ENCODE results near the gene MATN1.

The MATN1 gene

DNA sequence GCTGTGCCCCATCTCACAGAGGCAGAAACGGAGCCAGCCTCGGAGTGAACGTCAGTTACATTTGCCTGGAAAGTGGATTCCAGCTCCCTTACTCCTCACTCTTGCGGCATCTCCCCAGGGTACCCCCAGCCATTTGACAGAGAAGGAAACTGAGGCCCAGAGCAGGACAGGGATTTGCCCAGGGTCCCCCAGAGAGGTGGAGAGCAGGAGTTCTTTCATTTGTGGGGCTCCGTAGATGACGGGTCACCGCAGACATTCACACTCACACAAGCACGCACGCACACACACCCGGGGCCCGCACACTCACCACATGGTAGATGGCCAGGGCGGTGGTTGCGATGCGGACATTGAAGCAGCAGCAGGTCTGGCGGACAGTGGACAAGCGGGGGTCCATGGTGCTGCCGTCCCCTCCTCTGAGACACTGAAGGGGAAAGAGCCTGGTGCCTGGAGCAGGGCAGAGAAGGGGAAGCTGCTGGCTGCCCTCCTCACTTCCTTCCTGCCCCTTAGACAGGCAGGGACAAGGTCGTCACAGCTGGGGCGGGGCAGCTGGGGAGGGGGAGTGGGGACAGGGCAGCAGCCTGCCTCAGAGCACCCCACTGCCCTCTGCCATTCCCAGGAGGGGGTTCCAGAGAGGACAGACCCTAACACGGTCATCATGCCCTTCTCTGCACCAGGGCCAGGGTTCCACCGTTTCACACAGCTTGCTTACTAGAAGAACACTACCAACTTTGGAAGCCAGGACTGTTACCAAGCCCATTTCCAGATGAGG, 34.2 kb upstream of the MATN1 start, which contains the start of gene LAPTM5:
Gene LAPTM5 (minus strand): TSS at position 423 of the 769 bp plus-strand sequence. CDS start 29 bp downstream, at position 394.
- DNase-seq: no peak

DNA sequence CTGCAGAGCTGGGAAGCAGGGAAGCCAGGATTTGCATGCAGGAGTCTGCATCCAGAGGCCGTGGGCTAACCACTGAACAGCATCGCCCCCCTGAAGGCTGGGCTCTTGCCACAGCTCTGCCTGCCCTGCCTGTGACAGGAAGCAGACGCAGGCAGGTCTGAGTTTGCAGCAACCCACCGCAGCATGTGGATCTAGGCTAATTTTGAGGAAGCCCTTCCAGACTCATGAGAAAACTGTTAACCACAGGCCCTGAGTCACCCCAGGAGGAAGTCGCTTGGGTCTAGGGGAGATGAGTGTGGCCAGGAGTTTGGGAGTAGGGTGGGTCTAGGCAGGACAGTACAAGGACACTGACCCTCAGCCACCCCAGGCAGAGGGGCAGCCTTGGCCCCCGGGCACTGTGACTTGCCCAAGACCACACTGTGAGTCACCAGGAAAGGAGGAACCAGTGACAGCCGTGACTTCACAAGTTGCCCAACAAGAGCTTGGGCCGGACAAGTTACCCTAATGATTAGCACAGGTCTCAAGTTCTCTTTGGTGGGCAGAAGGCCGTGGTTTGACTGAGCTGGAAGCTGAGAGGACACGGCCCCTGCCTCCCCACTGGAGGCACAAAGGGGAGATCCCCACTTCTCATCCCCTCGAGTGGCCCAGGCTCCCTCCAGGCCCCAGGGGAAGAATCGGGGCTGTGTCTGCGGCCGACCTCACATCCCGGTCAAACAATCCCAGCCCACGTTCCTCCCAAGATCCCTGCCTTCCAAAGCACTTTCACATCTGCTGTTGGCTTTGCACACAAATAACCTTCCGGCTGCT, 33.4 kb upstream of the MATN1 start:
- DNase-seq: no peak

GRCh38 chr1:30756206-30756544, 32.8 kb upstream of the MATN1 start:
- no peak for DNase-seq

DNA sequence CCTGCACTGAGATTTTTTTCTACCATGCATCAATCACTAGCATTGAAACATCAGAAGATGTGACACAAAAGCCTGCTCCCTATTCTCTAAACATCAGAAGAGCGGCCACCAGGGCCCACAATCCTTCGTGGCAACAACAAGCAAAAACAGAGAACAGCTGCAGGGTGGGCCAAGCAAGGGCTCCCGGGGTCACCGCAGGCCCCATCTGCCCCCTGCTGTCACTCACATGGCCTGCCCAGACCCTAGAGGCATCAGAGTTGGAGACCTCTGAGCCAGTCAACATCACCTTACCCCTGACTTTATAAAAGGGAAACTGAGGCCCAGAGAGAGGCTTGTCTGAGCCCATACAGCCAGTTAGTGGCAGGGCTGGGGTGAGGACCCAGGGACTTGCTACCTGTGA, 32.4 kb upstream of the MATN1 start:
- DNase-seq: no peak

DNA sequence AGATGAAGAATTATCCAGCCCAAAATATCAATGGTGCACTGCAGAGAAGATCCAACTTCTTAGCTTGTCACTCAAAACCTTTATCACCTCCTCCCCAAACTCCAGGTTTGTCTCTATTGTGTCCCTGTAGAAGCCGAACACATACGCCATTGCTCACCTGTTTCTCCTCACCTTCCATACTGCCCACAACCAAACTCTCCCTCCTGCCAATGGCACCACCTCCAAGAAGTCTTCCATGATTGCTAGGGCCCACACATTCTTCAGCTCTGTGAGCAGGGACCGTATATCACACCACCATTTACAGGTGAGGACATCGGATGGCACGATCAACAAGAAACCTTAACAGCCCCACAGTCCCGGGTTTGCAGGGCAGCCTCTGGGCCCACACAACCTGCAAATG, 31.9 kb upstream of the MATN1 start:
- DNase-seq: no peak

DNA sequence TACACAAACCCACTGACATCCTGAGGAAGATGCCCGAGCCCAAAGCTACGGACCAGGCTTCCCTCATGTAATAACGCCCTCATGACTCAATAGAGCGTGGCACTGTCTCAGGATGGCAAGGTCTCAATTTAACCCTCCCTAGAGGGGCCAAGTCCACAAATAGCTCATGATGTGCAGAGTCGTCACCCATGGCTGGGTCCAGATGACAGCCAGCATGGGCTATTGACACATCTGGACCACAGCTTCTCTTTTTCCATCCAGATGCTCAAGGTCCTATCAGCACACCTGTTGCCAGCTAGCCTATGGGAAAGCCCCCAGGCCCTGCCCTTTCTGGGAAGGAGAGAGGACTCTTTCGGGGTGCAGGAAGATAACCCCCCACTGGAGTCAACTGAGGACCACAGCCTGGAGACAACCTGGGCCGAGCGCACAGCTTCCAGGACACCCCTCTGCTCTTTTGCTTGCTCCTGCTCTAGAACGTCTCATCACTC, 31.3 kb upstream of the MATN1 start:
- no peak for DNase-seq

DNA sequence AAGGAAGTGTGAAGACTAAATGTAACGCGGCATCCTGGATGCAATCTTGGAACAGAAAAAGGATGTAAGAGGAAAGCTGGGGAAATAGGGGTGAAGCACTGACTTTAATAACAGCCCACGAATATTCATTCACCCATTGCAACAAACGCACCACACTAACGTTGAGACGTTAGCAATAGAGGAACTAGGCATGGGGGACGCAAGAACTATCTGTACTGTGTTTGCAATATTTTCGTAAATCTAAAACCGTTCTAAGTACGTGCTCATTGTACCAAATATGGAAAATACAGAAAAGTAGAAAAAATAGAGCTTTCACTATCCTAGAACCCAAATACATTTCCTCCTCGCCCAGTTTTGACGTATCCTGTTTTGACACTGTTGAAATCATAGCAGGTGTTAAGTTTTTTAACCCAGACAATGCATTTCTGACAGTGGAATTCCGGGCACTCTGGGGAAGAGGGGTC, 30.3 kb upstream of the MATN1 start:
- DNase-seq: no peak

DNA sequence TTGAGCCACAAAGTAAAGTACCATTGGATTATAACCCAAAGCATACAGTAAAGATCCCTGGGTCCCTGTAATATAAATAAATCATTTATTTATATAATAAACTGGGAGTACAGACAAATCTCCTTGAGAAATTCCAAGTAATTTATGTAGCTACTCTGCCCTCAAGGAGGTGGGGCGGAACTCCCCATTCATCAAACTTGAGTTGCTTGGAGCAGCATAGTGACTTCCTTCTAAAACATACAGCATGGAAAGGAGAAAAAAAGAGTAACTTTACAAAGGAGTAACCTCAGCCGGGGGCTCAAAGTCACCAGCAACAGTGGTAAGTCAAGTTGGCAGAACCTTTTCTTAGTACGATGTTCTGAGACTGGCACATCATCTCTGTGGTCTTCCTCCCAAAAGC, 29.7 kb upstream of the MATN1 start:
- no peak for DNase-seq

DNA sequence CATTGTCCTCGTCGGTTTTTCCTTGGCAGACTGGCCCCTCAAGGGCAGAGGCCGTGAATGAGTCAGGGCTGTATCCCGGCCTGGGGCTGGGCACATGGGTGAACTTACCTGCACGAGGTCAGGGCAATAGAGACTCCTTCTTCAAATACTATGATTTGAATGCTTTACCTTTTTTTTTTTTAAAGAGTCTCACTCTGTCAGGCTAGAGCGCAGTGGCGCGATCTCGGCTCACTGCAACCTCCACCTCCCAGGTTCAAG, 29.2 kb upstream of the MATN1 start:
- DNase-seq: no peak

GRCh38 chr1:30751830-30752650, 28.7 kb upstream of the MATN1 start:
- DNase-seq: no peak

DNA sequence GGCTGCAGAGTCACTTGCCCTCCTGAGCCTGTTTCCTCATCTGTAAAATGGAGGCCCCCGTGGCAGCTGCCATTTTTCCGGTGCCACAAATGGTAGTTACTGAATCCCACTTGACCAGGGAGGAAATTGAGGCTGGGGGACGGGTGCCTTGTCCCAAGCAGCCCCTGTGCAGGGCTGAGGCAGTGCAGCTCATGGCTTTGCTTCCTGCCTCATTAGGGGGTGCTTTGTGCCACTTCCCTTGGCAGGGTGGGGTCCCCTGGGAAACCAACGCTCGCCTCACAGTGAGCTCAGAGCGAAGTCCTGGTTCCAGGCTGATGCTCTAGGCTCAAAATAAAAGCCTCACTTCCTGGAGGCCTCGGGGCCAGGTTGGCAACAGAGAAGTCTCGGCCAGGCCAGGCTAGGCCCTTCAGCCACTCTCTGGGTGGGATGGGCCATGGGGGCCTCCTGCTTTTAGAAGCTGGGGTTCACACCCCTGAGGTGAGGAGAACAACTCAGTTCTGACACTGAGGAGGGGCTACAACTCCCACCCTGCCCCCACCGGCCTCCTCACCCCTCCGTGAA, 27.4 kb upstream of the MATN1 start:
- no peak for DNase-seq

DNA sequence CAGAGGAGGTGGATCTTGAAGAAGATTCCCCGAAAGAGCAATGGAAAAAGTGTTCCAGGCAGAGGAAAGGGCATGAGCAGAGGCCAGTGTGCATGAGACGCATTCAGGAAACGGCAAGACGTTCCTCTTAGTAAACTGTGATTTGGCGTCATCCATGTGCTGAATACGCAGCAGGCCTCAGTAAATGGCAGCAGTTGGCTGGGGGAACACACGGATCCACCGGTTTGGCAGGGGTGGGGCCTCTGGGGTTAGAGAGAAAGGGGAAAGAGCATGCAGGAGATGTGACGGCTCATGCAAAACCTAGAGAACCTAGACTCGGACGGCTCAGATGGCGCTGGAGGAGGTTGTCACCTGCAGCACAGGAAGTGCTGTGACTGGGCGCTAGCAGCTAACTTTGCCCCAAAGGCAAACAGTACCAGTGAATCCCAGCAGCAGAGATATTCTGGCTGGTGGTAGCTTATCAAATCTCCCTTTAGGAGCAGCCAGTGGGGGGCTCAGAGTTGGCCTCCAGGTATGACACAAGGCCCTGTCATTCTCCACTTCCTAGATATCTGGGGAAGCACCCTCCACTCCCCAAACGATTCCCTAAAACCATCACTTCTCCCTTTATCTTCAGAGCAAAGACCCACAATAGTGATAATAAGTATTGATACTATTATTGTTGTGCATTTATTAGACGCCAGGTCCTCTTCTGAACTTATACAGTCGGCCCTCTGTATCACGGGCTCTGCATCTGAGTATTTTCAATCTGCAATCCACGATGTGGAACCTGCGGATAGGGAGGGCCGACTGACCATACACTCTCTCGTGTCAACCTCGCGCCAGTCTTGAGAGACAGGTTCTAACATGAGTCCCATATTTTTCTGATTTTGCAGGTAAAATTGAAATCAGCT, 26.6 kb upstream of the MATN1 start:
- no peak for DNase-seq

DNA sequence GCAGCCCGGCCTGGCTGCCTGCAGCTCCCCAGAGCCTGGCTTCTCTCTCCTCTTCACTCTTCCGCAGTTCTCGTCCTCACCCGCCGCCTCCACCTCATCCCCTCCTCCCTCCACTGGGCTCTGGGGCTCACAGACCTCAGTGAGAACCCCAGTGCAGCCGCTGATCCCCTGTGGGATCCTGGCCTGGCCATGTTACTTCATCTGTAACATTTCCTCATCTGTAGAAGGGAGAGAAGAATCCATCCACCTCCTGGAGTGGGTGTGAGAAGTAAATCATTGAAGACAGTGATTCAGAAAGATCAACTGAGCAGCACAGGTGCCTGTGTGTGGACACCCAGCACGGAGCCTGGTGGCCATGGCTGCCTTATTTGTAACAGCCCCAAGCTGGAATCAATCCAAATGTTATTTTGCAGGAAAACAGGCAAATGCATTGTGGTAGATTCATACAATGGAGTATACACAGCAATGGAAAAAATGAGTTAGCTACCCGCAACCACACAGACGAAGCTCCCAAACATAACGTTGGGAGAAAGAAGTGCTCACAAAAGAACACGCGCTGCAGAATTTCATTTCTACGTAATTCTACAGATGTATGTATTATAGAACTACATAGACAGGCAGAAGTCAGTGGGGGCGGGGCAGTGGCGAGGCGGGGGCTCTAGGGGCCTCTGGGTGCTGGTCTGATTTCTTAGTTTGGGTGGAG, 25.5 kb upstream of the MATN1 start:
- DNase-seq: no peak

DNA sequence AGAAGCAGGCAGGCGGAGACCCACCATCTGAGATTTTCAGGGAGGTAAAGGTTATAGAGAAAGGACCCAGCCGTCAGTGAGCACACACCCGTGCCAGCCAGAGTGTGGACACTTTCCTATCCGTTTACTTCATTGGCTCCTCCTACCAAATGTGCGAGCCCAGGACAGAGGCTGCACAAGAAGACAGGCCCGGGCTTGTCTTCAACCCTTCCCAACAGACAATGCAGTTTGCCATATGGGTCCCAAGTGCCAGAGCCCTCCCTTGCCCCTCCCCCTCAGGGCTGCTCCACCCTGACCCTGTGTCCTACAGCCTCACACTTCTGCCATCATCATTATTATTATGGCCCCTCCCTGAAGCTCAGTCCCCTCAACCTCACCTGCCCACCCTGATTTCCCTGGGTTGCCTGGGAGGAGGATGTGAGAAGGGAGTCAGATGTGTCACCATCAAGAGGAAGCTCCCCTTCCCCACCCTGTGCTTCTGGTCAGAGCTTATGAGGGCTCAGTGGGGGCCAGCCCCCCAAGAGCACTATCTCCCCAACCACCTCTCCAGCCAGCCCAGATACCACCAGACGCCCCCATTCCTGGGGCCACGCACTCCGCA, 24.8 kb upstream of the MATN1 start:
- DNase-seq: peak; percentile 1

- DNase-seq: no peak
These were observed 23.9 kb upstream of the MATN1 start for GRCh38 chr1:30747033-30748008.

DNA sequence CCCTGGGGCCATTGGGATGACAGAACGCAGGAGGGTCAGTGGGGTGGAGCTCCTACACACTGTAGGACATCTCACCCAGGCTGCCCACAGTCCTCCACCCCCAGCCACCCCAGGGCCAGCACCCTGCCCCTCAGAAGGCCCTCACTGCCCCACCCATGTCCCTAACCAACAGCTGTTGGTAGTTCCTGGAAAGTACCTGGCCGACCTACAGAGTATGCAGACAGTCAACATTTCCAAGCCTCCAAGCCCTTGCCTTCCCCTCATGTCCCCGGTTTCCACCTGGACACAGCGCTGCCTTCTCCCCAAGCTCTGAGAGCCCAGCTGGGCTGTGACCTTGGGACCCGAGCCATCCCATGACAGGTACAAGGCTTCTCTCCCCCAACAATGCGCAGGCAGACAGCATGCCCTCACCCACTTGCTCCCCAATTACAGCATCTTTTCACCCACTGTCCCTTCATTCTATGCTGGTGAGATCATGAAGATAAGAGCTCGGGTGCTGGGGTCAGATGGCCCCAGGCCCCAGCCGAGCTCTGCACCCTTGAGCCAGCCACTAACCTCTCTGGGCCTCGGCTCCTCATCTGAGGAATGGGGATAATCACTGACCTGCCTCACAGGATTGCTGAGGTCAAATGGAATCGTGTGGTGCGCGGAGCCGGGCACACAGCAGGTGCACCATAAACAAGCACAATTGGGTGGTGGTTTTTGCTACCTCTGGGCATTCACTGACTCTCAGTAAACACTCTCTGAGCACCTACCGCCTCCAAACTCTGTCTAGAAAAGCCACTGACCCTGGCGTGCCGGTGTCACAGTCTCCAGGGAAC, 23.0 kb upstream of the MATN1 start:
- no peak for DNase-seq

- DNase-seq: no peak
These were observed 22.4 kb upstream of the MATN1 start for GRCh38 chr1:30745834-30746208.

DNA sequence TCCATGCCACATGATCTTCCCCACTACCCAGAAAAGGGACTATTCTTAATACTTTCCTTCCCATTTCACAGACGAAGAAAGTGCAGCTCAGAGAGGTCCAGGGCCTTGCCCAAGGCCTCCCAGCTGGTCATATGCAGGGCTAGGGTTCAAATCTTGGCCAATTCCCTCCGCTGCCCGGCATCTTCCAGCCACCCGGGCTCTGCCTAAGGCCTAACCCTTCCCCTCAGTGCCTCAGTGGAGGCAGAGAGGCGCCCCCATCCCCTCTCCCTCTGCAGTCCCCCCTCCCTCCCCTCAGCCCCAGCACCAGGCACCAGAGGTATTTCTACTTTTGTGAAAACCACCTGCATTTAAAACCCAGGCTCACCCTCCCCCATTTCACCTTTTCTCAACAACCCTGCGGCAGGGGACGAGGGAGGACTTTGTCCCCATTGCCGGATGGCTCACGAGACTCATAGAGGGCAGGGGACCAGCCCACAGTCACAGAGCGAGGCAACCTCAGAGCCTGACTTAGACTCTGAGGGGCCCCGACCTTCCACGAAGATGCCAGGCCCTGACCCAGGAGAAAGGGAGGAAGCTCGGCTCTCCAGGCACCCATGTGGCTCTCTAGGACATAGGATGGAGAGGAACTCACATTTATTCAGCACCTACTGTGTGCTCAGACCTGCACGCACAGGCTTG, 21.9 kb upstream of the MATN1 start:
- no peak for DNase-seq
